ENCODE measurements around the gene SLBP.

DNA sequence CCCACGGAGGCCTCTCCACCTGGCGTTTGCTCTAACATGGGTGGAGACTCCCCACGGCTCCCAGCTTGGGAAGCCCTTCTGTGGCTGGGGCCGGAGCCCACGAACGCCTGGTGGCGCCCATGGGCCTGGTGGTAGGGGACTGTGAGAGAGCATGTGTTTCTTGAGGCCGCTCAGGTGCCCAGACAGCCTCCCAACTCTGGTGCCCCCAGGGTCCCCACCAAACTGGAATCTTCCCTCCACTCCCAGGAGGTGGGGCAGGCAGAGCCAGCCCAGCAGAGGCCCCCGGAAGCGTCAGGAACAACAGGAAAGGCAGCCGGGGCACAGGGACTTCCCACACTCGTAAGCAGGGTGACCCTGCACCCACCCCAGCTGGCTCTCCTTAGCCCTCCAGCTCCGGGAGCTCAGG is 47.7 kb upstream of the SLBP start:
- TF ChIP-seq POLR2A (IDR thresholded peaks at IDR 0.05; ENCODE audit: control extremely low read depth in 1 of 2, low read depth in 2 of 2, low read length in 2 of 2) = no peak
- TF ChIP-seq CTCF (IDR thresholded peaks at IDR 0.05; ENCODE audit: control extremely low read depth in 1 of 3, insufficient read depth in 1 of 3, low read depth in 1 of 3, low read length in 3 of 3) = no peak; a peak in 1 of 4 replicates
- no peak for TF ChIP-seq EZH2 (IDR thresholded peaks at IDR 0.05; ENCODE audit: low read depth, low read length, severe bottlenecking)
- TF ChIP-seq TEAD4 (IDR thresholded peaks at IDR 0.05; ENCODE audit: low read depth, low read length) = no peak
- no peak for TF ChIP-seq RXRA (IDR thresholded peaks at IDR 0.05; ENCODE audit: insufficient read depth, low read depth, low read length)
- no peak for TF ChIP-seq NRF1 (IDR thresholded peaks at IDR 0.05; ENCODE audit: low read depth, low read length)
- TF ChIP-seq CBX8 (IDR thresholded peaks at IDR 0.05; ENCODE audit: borderline replicate concordance, low read depth, low read length) = no peak
- no peak for TF ChIP-seq BRCA1 (IDR thresholded peaks at IDR 0.05; ENCODE audit: low read depth, low read length)
- TF ChIP-seq POLR2AphosphoS5 (IDR thresholded peaks at IDR 0.05; ENCODE audit: low read depth, low read length) = no peak
- no peak for TF ChIP-seq BCL11A (IDR thresholded peaks at IDR 0.05; ENCODE audit: low read depth in 2 of 2, low read length in 2 of 2)
- TF ChIP-seq YY1 (IDR thresholded peaks at IDR 0.05; ENCODE audit: low read depth, low read length) = no peak
- TF ChIP-seq SIRT6 (IDR thresholded peaks at IDR 0.05; ENCODE audit: low read length) = no peak
- no peak for TF ChIP-seq FOSL1 (IDR thresholded peaks at IDR 0.05; ENCODE audit: insufficient read depth, low read depth, low read length)

Data from H1 (cell line).